HEK293T (cell line): ENCODE measurements around the gene CEP57L1.
"Not testable (repeated sequence)": the region's sequence is repeated elsewhere in the genome, so short reads cannot be mapped to it uniquely, and the experiment has no call there.

Source experiments
- CTCF ChIA-PET: fragments of 350-600 bp; formaldehyde crosslinking; extraction: SDS; loops from one replicate; lab custom pipeline; 2021; ENCODE audit warnings: antibody characterized with exemption, inconsistent platforms; lab: Yijun Ruan, JAX
- POLR2A ChIA-PET: fragments of 350-600 bp; formaldehyde crosslinking; extraction: SDS; loops from one replicate; lab custom pipeline; 2020; ENCODE audit warnings: antibody characterized with exemption, inconsistent platforms; lab: Yijun Ruan, JAX
- DNase-seq: peaks from one replicate; pipeline ENCODE4 v3.0.0; 2012; ENCODE audit warnings: mixed read lengths; ENCODE audit errors: extremely low spot score
- ARNT ChIP-seq: fragments of 450-650 bp; IDR thresholded peaks from 2 replicates; pipeline ENCODE4 v1.6.1; 2017; ENCODE audit warnings: mild to moderate bottlenecking
- BHLHE40 ChIP-seq: fragments of 450-650 bp; IDR thresholded peaks from 2 replicates; pipeline ENCODE4 v1.6.1; 2016; ENCODE audit warnings: mild to moderate bottlenecking, moderate library complexity, borderline replicate concordance
- CTBP1 ChIP-seq: fragments of 450-650 bp; IDR thresholded peaks from 2 replicates; pipeline ENCODE4 v1.6.1; 2016; ENCODE audit warnings: borderline replicate concordance
- ELF4 ChIP-seq: fragments of 450-650 bp; IDR thresholded peaks from 2 replicates; pipeline ENCODE4 v1.6.1; 2017; ENCODE audit warnings: antibody characterized with exemption
- FOXA1 ChIP-seq: fragments of 450-650 bp; IDR thresholded peaks from 2 replicates; pipeline ENCODE4 v1.6.1; 2016; ENCODE audit warnings: mild to moderate bottlenecking
- FOXK2 ChIP-seq: fragments of 450-650 bp; IDR thresholded peaks from 2 replicates; pipeline ENCODE4 v1.6.1; 2016; ENCODE audit warnings: mild to moderate bottlenecking
- FOXM1 ChIP-seq: fragments of 450-650 bp; IDR thresholded peaks from 2 replicates; pipeline ENCODE4 v1.6.1; 2017; ENCODE audit warnings: mild to moderate bottlenecking, borderline replicate concordance
- HDGF ChIP-seq: fragments of 450-650 bp; IDR thresholded peaks from 2 replicates; pipeline ENCODE4 v1.6.1; 2017; ENCODE audit warnings: antibody characterized with exemption, borderline replicate concordance
- L3MBTL2 ChIP-seq: fragments of 450-650 bp; conservative IDR thresholded peaks from 2 replicates; pipeline ENCODE4 v1.6.1; 2016; ENCODE audit warnings: mild to moderate bottlenecking
- LEF1 ChIP-seq: fragments of 450-650 bp; IDR thresholded peaks from 2 replicates; pipeline ENCODE4 v1.6.1; 2017; ENCODE audit warnings: mild to moderate bottlenecking, borderline replicate concordance
- NFRKB ChIP-seq: fragments of 450-650 bp; IDR thresholded peaks from 2 replicates; pipeline ENCODE4 v1.6.1; 2016; ENCODE audit warnings: mild to moderate bottlenecking, moderate library complexity
- SP1 ChIP-seq: fragments of 450-650 bp; IDR thresholded peaks from 2 replicates; pipeline ENCODE4 v1.6.1; 2017
- SUZ12 ChIP-seq: fragments of 450-650 bp; IDR thresholded peaks from 2 replicates; pipeline ENCODE4 v1.6.1; 2016; ENCODE audit warnings: mild to moderate bottlenecking
- TARDBP ChIP-seq: fragments of 450-650 bp; IDR thresholded peaks from 2 replicates; pipeline ENCODE4 v1.6.1; 2016
- ZNF384 ChIP-seq: fragments of 450-650 bp; IDR thresholded peaks from 2 replicates; pipeline ENCODE4 v1.6.1; 2016
- TF ChIP-seq, protein P1 (sequence below): fragments of 450-650 bp; IDR thresholded peaks from 2 replicates; pipeline ENCODE4 v1.6.1; 2016

Gene CEP57L1

DNA sequence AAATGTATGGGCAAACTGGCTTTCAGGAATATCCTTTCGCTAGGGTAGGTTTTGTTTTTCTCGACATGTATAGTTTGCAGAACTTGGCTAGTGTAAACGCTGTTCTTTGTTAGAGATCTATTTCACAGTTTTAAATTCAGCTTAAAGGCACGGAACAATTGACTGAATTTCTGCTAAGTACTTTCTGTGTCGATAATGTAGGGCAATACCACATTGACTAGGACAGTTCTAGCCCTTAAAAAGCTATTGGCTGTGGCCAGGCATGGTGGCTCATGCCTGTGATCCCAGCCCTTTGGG, 92.8 kb downstream of the CEP57L1 start:
- no peak for DNase-seq
- POLR2A ChIA-PET: interaction anchor here (2.0 kb wide), 1 partner anchor 195 kb away, joined by 18 read pairs; the partner anchor contains the start of gene CD164
- TF ChIP-seq LEF1 (no peak), FOXA1 (no peak), ELF4 (no peak), TARDBP (no peak), FOXK2 (no peak), NFRKB (no peak), L3MBTL2 (no peak), ARNT (no peak), FOXM1 (no peak), HDGF (no peak), ZNF384 (no peak), SUZ12 (no peak), SP1 (no peak), CTBP1 (no peak), BHLHE40 (no peak)
- TF ChIP-seq, protein P1, sequence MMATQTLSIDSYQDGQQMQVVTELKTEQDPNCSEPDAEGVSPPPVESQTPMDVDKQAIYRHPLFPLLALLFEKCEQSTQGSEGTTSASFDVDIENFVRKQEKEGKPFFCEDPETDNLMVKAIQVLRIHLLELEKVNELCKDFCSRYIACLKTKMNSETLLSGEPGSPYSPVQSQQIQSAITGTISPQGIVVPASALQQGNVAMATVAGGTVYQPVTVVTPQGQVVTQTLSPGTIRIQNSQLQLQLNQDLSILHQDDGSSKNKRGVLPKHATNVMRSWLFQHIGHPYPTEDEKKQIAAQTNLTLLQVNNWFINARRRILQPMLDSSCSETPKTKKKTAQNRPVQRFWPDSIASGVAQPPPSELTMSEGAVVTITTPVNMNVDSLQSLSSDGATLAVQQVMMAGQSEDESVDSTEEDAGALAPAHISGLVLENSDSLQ: no peak
- CTCF ChIA-PET: interaction anchor here (0.6 to 2.7 kb wide), 21 partner anchors 9 to 287 kb away, joined by 3 to 17 read pairs (median 4); partner anchors contain the start of gene CD164

DNA sequence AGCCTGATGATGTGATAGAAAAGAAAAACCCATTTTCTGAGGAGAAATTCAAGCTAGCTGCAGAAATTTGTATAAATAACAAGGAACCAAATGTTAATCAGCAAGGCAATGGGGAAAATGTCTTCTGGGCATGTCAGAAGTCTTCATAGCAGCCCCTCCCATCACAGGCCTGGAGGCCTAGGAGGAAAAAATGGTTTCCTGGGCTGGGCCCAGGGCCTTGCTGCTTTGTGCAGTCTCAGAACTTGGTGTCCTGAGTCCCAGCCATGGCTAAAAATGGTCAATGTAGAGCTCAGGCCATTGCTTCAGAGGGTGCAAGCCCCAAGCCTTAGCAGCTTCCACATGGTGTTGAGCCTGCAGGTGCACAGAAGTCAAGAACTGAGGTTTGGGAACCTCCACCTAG, 96.1 kb downstream of the CEP57L1 start:
- CTCF ChIA-PET, DNase-seq, POLR2A ChIA-PET: not testable (repeated sequence)

DNA sequence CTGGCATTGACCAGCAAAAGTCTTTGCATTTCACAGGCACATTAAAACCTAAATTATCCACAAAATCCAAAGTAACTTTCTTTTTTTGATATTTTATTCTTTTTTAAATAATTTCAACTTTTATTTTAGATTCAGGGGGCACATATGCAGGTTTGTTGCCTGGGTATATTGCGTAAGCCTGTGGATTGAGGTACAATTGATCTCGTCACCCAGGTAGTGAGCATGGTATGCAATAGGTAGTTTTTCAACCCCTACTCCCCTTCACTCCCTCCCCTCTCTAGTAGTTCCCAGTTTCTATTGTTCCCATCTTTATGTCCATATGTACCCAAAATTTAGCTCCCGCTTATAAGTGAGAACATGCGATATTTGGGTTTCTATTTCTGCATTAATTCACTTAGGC, 97.6 kb downstream of the CEP57L1 start:
- CTCF ChIA-PET: no interaction called here
- DNase-seq: no peak
- POLR2A ChIA-PET: no interaction called here
- no peak for TF ChIP-seq SP1
- no peak for TF ChIP-seq LEF1
- no peak for TF ChIP-seq ARNT

DNA sequence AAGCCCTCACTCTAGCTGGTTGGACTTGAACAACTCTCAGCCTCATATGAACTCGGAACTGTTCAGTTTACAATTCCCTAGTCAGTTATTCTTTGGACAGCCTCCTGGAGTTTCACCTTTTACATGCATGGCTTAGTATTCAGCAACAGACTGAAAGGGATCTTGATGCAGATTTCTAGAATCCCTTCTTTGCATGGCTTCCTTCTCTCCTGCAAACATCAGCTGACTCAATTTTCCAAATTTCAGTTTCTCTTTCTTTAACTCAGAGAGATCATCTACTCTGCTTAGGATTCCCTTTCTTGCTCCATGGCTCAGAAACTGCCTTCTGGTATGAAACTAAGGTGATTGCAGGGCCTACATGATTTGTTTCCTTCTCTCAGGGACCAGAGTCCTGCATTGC, 99.6 kb downstream of the CEP57L1 start:
- TF ChIP-seq HDGF: no peak
- TF ChIP-seq FOXA1: no peak
- no peak for TF ChIP-seq ARNT
- no peak for TF ChIP-seq FOXK2
- TF ChIP-seq SUZ12: no peak
- no peak for TF ChIP-seq BHLHE40
- TF ChIP-seq ZNF384: no peak
- ChIA-PET CTCF (interaction anchor here (0.7 to 0.8 kb wide), 2 partner anchors 24 to 187 kb away, joined by 3 read pairs; no protein-coding TSS in a partner anchor), POLR2A (no interaction called here)
- DNase-seq: no peak

DNA sequence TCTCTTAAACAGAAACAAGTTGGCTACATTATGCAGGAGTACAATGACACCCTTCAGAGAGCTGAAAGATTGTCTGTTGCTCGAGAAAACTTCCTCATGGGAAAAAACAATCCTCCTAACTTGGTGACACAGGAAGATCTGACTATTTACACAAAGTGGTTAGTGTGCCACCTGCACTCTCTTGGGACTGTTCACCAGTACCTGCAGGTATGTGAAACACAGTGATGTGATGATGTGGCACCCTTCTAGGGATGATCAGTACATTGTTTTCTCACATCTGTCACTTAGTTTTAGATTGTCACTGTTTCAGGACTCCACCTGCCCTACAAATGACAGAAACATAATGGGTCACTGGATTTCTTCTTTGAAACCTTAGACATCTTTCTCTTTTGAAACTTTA, 101.8 kb downstream of the CEP57L1 start:
- CTCF ChIA-PET: interaction anchor here (0.9 kb wide), 1 partner anchor 9 kb away, joined by 4 read pairs; no protein-coding TSS in a partner anchor
- POLR2A ChIA-PET: no interaction called here
- no peak for TF ChIP-seq L3MBTL2
- TF ChIP-seq CTBP1: no peak
- TF ChIP-seq ARNT: no peak
- no peak for TF ChIP-seq FOXM1
- TF ChIP-seq TARDBP: no peak
- TF ChIP-seq BHLHE40: no peak
- no peak for TF ChIP-seq FOXA1
- TF ChIP-seq ELF4: no peak
- TF ChIP-seq HDGF: no peak
- no peak for TF ChIP-seq LEF1
- TF ChIP-seq, protein P1: no peak
- TF ChIP-seq SUZ12: no peak
- no peak for TF ChIP-seq FOXK2

DNA sequence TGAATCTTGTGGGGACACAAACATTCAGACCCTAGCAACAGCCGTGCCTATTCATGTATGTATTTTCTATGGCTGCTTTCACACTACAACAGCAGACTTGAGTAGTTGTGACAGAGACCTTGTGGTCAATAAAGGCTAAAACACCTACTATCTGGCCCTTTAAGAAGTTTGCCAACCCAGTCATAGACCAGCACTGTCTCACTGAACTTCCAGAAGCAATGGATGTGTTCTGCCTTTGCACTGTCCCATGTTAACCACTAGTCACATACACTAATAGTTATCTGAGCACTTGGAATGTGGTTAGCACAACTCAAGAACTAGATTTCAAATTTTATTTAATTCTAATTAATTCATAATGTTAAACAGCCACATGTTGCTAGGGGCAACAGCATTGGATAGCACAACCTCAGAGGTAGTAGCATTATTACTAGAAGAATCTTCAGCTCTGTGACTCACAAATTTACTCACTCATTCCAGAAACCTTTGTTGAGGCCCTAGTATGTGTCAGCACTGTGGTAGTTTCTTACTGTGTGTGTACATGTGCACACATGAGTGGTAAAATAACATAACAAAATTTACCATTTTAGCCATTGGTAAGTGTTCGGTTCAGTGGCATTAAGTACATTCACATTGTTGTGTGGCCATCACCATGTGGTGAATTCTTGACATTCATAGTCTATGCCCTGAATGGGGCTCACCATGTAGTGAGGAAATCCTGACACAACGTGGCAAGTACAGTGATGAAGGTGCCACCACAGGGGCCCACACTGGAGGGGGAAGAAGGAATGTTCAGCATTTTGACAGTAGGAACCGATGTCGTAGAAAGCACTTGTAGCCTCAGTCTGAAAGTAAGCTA, 107.3 kb downstream of the CEP57L1 start:
- no peak for TF ChIP-seq FOXK2
- TF ChIP-seq NFRKB: no peak
- TF ChIP-seq FOXM1: no peak
- TF ChIP-seq TARDBP: no peak
- no peak for TF ChIP-seq SP1
- no peak for TF ChIP-seq ELF4
- TF ChIP-seq BHLHE40: no peak
- no peak for TF ChIP-seq SUZ12
- CTCF ChIA-PET: no interaction called here
- POLR2A ChIA-PET: no interaction called here
- DNase-seq: no peak

More for the DNA sequence above, 101.8 kb downstream of the CEP57L1 start:
- DNase-seq: no peak

DNA sequence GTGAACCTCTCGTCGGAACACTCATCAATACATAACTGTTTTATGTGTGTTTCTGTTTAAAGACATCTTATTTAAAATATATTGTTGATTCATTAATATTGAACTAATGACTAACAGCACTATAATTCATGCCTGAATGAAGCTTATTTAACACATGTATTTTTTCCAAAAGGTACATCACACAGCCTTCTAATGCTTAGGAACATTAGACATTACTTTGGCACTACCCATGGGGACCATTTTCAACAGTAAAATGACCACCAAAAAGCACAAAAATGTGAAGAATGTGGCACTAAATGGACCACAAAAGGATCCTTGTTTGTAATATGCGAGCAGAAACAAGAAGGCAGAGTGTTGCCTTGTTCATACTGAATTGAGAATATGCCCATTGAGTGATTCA, 109.2 kb downstream of the CEP57L1 start:
- POLR2A ChIA-PET: no interaction called here
- CTCF ChIA-PET: no interaction called here
- DNase-seq: no peak
- TF ChIP-seq SP1 (no peak), HDGF (no peak), FOXA1 (no peak), FOXK2 (no peak), ARNT (no peak), TARDBP (no peak), SUZ12 (no peak), CTBP1 (no peak), ELF4 (no peak)
- TF ChIP-seq, protein P1: no peak
